ENCODE results near the gene TESK1.

DNA sequence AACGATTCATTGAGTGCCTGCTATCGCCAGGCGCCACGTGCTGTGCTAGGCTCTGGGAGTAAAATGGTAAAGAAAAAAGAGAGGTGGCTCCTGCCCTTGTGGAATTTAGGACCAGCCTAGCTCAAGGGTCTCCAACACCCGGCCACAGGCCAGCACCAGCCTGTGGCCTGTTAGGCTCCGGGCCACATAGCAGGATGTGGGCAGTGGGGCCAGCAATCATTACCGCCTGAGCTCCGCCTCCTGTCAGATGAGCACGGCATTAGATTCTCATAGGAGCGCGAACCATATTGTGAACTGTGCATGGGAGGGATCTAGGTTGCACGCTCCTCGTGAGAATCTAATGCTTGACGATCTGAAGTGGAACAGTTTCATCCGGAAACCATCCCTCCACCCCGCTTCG, 51.3 kb downstream of the TESK1 start:
- TF ChIP-seq, protein P1, sequence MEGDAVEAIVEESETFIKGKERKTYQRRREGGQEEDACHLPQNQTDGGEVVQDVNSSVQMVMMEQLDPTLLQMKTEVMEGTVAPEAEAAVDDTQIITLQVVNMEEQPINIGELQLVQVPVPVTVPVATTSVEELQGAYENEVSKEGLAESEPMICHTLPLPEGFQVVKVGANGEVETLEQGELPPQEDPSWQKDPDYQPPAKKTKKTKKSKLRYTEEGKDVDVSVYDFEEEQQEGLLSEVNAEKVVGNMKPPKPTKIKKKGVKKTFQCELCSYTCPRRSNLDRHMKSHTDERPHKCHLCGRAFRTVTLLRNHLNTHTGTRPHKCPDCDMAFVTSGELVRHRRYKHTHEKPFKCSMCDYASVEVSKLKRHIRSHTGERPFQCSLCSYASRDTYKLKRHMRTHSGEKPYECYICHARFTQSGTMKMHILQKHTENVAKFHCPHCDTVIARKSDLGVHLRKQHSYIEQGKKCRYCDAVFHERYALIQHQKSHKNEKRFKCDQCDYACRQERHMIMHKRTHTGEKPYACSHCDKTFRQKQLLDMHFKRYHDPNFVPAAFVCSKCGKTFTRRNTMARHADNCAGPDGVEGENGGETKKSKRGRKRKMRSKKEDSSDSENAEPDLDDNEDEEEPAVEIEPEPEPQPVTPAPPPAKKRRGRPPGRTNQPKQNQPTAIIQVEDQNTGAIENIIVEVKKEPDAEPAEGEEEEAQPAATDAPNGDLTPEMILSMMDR (IDR thresholded peaks at IDR 0.05) = no peak
- TF ChIP-seq POLR2A (IDR thresholded peaks at IDR 0.05) = no peak

Data from breast epithelium (tissue), 3 donors.